Esophagus (tissue), 2 donors: Measurements from ENCODE around the gene SENP6. TPM values are rescaled to one million over a fixed set of nuclear protein-coding genes. Genes with fewer than 3 reads are reported as not detected.
"Not testable (repeated sequence)": the region's sequence is repeated elsewhere in the genome, so short reads cannot be mapped to it uniquely, and the experiment has no call there.

Experiments used
- H3K27ac ChIP-seq, 2 donors: one replicate each; pipeline ENCODE4 v1.5.1; 2013; ENCODE audit warnings: low read depth in 2 of 2, mild to moderate bottlenecking in 2 of 2, inconsistent platforms in 1 of 2, low read length in 1 of 2, moderate library complexity in 1 of 2
- H3K27me3 ChIP-seq, 2 donors: one replicate each; pipeline ENCODE4 v1.6.1; 2013; ENCODE audit warnings: low read length in 2 of 2, control low read depth in 1 of 2, mild to moderate bottlenecking in 1 of 2; ENCODE audit not compliant: insufficient read depth in 2 of 2, control insufficient read depth in 1 of 2
- H3K36me3 ChIP-seq, 2 donors: one replicate each; pipeline ENCODE4 v1.6.1; 2013; ENCODE audit warnings: low read length in 1 of 2; ENCODE audit not compliant: control insufficient read depth in 2 of 2, insufficient read depth in 2 of 2
- H3K4me1 ChIP-seq, 2 donors: one replicate each; pipeline ENCODE4 v1.6.1; 2013; ENCODE audit warnings: low read length in 1 of 2; ENCODE audit not compliant: control insufficient read depth in 2 of 2, insufficient read depth in 2 of 2
- H3K4me3 ChIP-seq, 2 donors: one replicate each; pipeline ENCODE4 v1.5.1; 2013; ENCODE audit warnings: low read length in 2 of 2, mild to moderate bottlenecking in 2 of 2, low read depth in 1 of 2, moderate library complexity in 1 of 2
- H3K9me3 ChIP-seq, 2 donors: one replicate each; pipeline ENCODE4 v1.6.1; 2013; ENCODE audit warnings: mild to moderate bottlenecking in 2 of 2, low read depth in 1 of 2, low read length in 1 of 2, moderate library complexity in 1 of 2; ENCODE audit not compliant: control insufficient read depth in 2 of 2, insufficient read depth in 1 of 2
- WGBS, 2 donors: extraction: QIAGEN DNeasy Blood & Tissue Kit; methylation state at CpG; one replicate each; pipeline ENCODE4 v1.1.7; 2013; 5-methylcytosine and 5-hydroxymethylcytosine counted together
- polyA plus RNA-seq, 2 donors: library from polyadenylated mRNA; stranded (reverse); fragments of 200-250 nt; gene quantifications; one replicate each; pipeline ENCODE4 v1.2.3, GENCODE V29; 2013
- donor health status: healthy with polysubstance abuse.
- donor health status: Bipolar disorder and iron deficiency.

Gene SENP6
- polyA plus RNA-seq, 2 donors: 21.8 to 30.7 TPM

- Histone ChIP-seq H3K4me1 (no peaks in the 10 kb centered on the region), H3K27ac (no peak overlapping the region), H3K27me3 (no peaks in the 10 kb centered on the region), H3K36me3 (peaks cover 0 to 3% of the 10 kb centered on the region in 2 donors), H3K4me3 (no peak overlapping the region), H3K9me3 (no peaks in the 10 kb centered on the region)
- 70 to 82% methylated on average over 1 of the region's 1 CpG for WGBS, 2 donors
Observed at GRCh38 chr6:75633045-75633444, 31.4 kb downstream of the SENP6 start.

DNA sequence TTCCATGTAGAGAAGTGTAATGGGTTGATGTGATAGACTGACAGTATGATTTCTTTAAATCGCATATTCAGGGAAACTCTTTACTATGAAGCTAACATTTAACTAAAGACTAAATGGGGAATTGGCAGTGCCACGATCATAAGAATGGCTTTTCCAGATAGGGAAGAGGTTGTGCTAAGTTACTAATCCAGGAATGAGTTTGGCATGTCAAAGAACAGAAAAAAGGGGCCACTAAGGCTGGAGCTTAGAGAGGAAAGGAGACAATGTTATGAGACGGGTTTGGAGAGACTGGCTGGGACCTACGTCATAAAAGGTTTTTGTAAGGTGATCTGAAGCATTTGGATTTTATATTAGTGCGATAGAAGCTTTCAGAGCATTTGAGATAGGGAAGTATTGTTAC is 40.6 kb downstream of the SENP6 start:
- no peak overlapping the region for H3K27ac ChIP-seq
- no peaks in the 10 kb centered on the region for H3K9me3 ChIP-seq
- H3K4me3 ChIP-seq: no peak overlapping the region
- WGBS, 2 donors: 97% methylated on average over 5 of the region's 5 CpGs
- H3K27me3 ChIP-seq: no peaks in the 10 kb centered on the region
- peaks cover 0 to 5% of the 10 kb centered on the region in 2 donors for H3K36me3 ChIP-seq
- no peaks in the 10 kb centered on the region for H3K4me1 ChIP-seq

DNA sequence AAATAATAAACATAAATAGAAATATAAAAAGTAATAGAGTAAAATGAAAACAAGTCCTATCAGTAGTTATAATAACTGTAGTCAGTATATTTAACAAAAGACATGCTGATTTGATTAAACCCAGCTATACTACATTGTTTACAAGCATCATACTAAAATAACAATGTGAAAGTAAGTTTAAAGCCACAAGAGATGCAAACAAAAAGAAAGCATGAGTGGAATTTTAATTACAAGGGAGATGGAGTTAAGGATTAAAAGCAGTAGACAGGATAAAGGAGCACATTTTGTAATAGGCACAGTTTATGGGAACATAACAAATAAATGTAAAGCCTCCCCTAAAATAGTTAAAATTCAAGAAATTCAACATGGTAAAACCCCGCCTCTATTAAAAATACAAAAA is 41.5 kb downstream of the SENP6 start:
- peaks cover 0 to 2% of the 10 kb centered on the region in 2 donors for H3K36me3 ChIP-seq
- no peak overlapping the region for H3K4me3 ChIP-seq
- H3K9me3 ChIP-seq: no peaks in the 10 kb centered on the region
- no peaks in the 10 kb centered on the region for H3K27me3 ChIP-seq
- H3K27ac ChIP-seq: no peak overlapping the region
- H3K4me1 ChIP-seq: no peaks in the 10 kb centered on the region
- 98 to 100% methylated on average over 1 of the region's 1 CpG for WGBS, 2 donors

DNA sequence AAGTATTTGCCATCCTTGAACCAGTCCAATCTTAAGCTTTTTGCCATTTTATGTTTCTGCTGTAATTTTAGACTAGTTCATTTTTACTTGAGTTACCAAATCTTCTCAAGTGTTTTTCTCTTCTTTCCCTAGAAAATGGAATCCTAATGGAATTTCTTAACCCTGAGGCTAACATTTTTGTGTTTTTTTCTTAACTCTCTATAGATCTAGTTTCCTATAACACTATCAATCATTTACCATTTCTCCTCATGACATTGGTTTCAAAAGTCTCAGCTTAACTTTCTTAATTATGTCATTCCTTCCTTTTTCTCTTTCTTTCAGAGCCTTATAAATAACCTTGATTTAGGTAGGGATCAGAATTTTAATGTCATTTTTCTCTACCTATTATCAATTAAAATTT is 54.8 kb downstream of the SENP6 start:
- no peaks in the 10 kb centered on the region for H3K9me3 ChIP-seq
- H3K36me3 ChIP-seq: peaks cover 0 to 6% of the 10 kb centered on the region in 2 donors
- no peaks in the 10 kb centered on the region for H3K27me3 ChIP-seq
- no peak overlapping the region for H3K4me3 ChIP-seq
- H3K4me1 ChIP-seq: no peaks in the 10 kb centered on the region
- H3K27ac ChIP-seq: no peak overlapping the region

- Histone ChIP-seq H3K9me3 (no peaks in the 10 kb centered on the region), H3K4me1 (no peaks in the 10 kb centered on the region), H3K27ac (no peak overlapping the region), H3K27me3 (no peaks in the 10 kb centered on the region), H3K36me3 (peaks cover 0 to 3% of the 10 kb centered on the region in 2 donors), H3K4me3 (no peak overlapping the region)
- WGBS, 2 donors: 74 to 76% methylated on average over 3 of the region's 3 CpGs
Observed at GRCh38 chr6:75657327-75657726, 55.6 kb downstream of the SENP6 start.

DNA sequence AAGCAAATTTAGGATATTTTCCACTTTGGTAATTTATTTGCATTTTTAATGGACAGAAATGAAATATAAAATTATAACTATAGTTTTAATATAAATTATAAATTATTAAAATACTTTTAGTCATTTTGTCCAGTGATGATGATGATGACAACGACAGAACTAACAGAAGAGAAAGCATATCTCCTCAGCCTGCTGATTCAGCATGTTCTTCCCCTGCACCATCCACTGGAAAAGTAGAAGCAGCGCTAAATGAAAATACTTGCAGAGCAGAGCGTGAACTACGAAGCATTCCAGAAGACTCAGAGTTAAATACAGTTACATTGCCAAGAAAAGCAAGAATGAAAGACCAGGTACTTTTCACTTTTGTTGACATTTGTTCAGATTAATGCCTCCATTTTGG is 64.9 kb downstream of the SENP6 start:
- WGBS, 2 donors: 84 to 95% methylated on average over 4 of the region's 4 CpGs
- Histone ChIP-seq H3K4me1 (no peaks in the 10 kb centered on the region), H3K36me3 (peaks cover 0 to 2% of the 10 kb centered on the region in 2 donors)

GRCh38 chr6:75673884-75674283 is 72.2 kb downstream of the SENP6 start:
- 86 to 91% methylated on average over 8 of the region's 8 CpGs for WGBS, 2 donors
- Histone ChIP-seq H3K4me1 (no peaks in the 10 kb centered on the region), H3K9me3 (no peaks in the 10 kb centered on the region), H3K4me3 (no peak overlapping the region), H3K36me3 (no peaks in the 10 kb centered on the region), H3K27me3 (no peaks in the 10 kb centered on the region), H3K27ac (no peak overlapping the region)

More for the DNA sequence above, 64.9 kb downstream of the SENP6 start:
- Histone ChIP-seq H3K9me3 (no peaks in the 10 kb centered on the region), H3K27ac (no peak overlapping the region), H3K27me3 (no peaks in the 10 kb centered on the region), H3K4me3 (no peak overlapping the region)

GRCh38 chr6:75676377-75676776 is 74.7 kb downstream of the SENP6 start:
- peaks cover 0 to 9% of the 10 kb centered on the region in 2 donors for H3K36me3 ChIP-seq
- no peak overlapping the region for H3K4me3 ChIP-seq

DNA sequence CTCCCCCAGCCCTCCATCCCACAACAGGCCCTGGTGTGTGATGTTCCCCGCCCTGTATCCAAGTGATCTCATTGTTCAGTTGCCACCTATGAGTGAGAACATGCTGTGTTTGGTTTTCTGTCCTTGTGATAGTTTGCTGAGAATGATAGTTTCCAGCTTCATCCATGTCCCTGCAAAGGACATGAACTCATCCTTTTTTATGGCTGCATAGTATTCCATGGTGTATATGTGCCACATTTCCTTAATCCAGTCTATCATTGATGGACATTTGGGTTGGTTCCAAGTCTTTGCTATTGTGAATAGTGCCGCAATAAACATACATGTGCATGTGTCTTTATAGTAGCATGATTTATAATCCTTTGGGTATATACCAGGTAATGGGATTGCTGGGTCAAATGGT is 80.9 kb downstream of the SENP6 start:
- 89 to 97% methylated on average over 1 to 2 of the region's 2 CpGs for WGBS, 2 donors
- not testable (repeated sequence) for H3K9me3 ChIP-seq, H3K27ac ChIP-seq, H3K27me3 ChIP-seq, H3K4me1 ChIP-seq, H3K4me3 ChIP-seq
- peaks cover 1 to 13% of the 10 kb centered on the region in 2 donors for H3K36me3 ChIP-seq

More at GRCh38 chr6:75676377-75676776, 74.7 kb downstream of the SENP6 start:
- Histone ChIP-seq H3K27me3 (no peaks in the 10 kb centered on the region), H3K9me3 (no peaks in the 10 kb centered on the region), H3K4me1 (no peaks in the 10 kb centered on the region), H3K27ac (no peak overlapping the region)
- WGBS, 2 donors: 94 to 95% methylated on average over 1 of the region's 1 CpG

GRCh38 chr6:75683005-75683404 is 81.3 kb downstream of the SENP6 start:
- H3K36me3 ChIP-seq: peaks cover 3 to 18% of the 10 kb centered on the region in 2 donors
- H3K27me3 ChIP-seq, H3K9me3 ChIP-seq, H3K27ac ChIP-seq, H3K4me1 ChIP-seq, H3K4me3 ChIP-seq: not testable (repeated sequence)
- WGBS, 2 donors: 100% methylated on average over 2 of the region's 2 CpGs
